Right renal pelvis (tissue), 4 donors: ENCODE measurements around the gene AMZ1. TPM values are rescaled to one million over a fixed set of nuclear protein-coding genes. Genes with fewer than 3 reads are reported as not detected.
"Not testable (repeated sequence)": the region's sequence is repeated elsewhere in the genome, so short reads cannot be mapped to it uniquely, and the experiment has no call there.

Experiments
- DNase-seq, 4 donors: peaks; one replicate each; pipeline ENCODE4 v3.0.0-alpha.2; 2013; ENCODE audit warnings: low read depth in 4 of 4, low spot score in 3 of 4, missing footprints in 1 of 4
- polyA plus RNA-seq, 4 donors: library from polyadenylated mRNA; unstranded; fragments of 120-200 nt; gene quantifications; one replicate each; pipeline ENCODE4 v1.2.1, GENCODE V29; 2013; ENCODE audit not compliant: insufficient read length in 4 of 4

Gene AMZ1
- polyA plus RNA-seq, 4 donors = 0.08 to 0.12 (median 0.10) TPM; not detected in 1

GRCh38 chr7:2689343-2689847, 1.4 kb downstream of the AMZ1 start:
- no peak for DNase-seq

GRCh38 chr7:2689951-2690705, 2.1 kb downstream of the AMZ1 start:
- DNase-seq = no peak

GRCh38 chr7:2691011-2691707, 3.2 kb downstream of the AMZ1 start:
- no peak for DNase-seq

- not testable (repeated sequence) for DNase-seq
These were observed 4.0 kb downstream of the AMZ1 start for GRCh38 chr7:2691932-2692439.

GRCh38 chr7:2692543-2692942, 4.5 kb downstream of the AMZ1 start:
- no peak for DNase-seq

- DNase-seq = not testable (repeated sequence)
These were observed 5.6 kb downstream of the AMZ1 start for GRCh38 chr7:2693420-2694121.

- DNase-seq = not testable (repeated sequence)
These were observed 6.1 kb downstream of the AMZ1 start for GRCh38 chr7:2694122-2694436.

GRCh38 chr7:2698581-2699288, 10.7 kb downstream of the AMZ1 start:
- DNase-seq = no peak

- no peak for DNase-seq
These were observed 11.3 kb downstream of the AMZ1 start for GRCh38 chr7:2699289-2699620.

- DNase-seq = no peak
These were observed 12.3 kb downstream of the AMZ1 start for GRCh38 chr7:2700141-2700850.

- no peak for DNase-seq
These were observed 13.4 kb downstream of the AMZ1 start for GRCh38 chr7:2701424-2701823.

- no peak for DNase-seq
These were observed 14.0 kb downstream of the AMZ1 start for GRCh38 chr7:2701832-2702593.

GRCh38 chr7:2702594-2702957, 14.6 kb downstream of the AMZ1 start:
- DNase-seq = no peak

- DNase-seq = no peak
These were observed 17.5 kb downstream of the AMZ1 start for GRCh38 chr7:2705371-2706096.

GRCh38 chr7:2706685-2707126, 18.7 kb downstream of the AMZ1 start:
- no peak for DNase-seq

GRCh38 chr7:2707481-2707880, 19.5 kb downstream of the AMZ1 start:
- DNase-seq = no peak

GRCh38 chr7:2708041-2708440, 20.0 kb downstream of the AMZ1 start:
- DNase-seq = no peak

- DNase-seq = no peak
These were observed 20.7 kb downstream of the AMZ1 start for GRCh38 chr7:2708547-2709310.
